Karpas-422 (cell line): ENCODE measurements around the gene SYNPR. TPM values are rescaled to one million over a fixed set of nuclear protein-coding genes. Genes with fewer than 3 reads are reported as not detected.
"Not testable (repeated sequence)": the region's sequence is repeated elsewhere in the genome, so short reads cannot be mapped to it uniquely, and the experiment has no call there.

Experiments used
- DNase-seq: peaks from one replicate; pipeline ENCODE4 v3.0.0-alpha.2; 2015
- H2AFZ ChIP-seq: fragments of 200-600 bp; sonication (generic); 2 replicates; pipeline ENCODE4 v1.6.1; 2014; ENCODE audit warnings: antibody characterized with exemption, low read length, mixed read lengths
- H3K27ac ChIP-seq: fragments of 200-600 bp; sonication (generic); 2 replicates; pipeline ENCODE4 v1.5.1; 2014; ENCODE audit warnings: mild to moderate bottlenecking, low read length, moderate library complexity
- H3K27me3 ChIP-seq: fragments of 200-600 bp; sonication (generic); 2 replicates; pipeline ENCODE4 v1.6.1; 2014; ENCODE audit warnings: low read length, mixed read lengths
- H3K36me3 ChIP-seq: fragments of 200-600 bp; sonication (generic); 2 replicates; pipeline ENCODE4 v1.6.1; 2014; ENCODE audit warnings: low read length, mixed read lengths; ENCODE audit not compliant: insufficient read depth
- H3K4me1 ChIP-seq: fragments of 200-600 bp; sonication (generic); 2 replicates; pipeline ENCODE4 v1.6.1; 2014; ENCODE audit warnings: mild to moderate bottlenecking, low read length, mixed read lengths
- H3K4me2 ChIP-seq: fragments of 200-600 bp; sonication (generic); 2 replicates; pipeline ENCODE4 v1.6.1; 2014; ENCODE audit warnings: low read length, low read depth, mild to moderate bottlenecking; ENCODE audit not compliant: poor library complexity, severe bottlenecking
- H3K4me3 ChIP-seq: fragments of 200-600 bp; sonication (generic); 2 replicates; pipeline ENCODE4 v1.5.1; 2014; ENCODE audit warnings: mild to moderate bottlenecking, antibody characterized with exemption, low read length, mixed read lengths
- H3K79me2 ChIP-seq: fragments of 200-600 bp; sonication (generic); 2 replicates; pipeline ENCODE4 v1.6.1; 2014; ENCODE audit warnings: mild to moderate bottlenecking, low read length, mixed read lengths
- H3K9ac ChIP-seq: fragments of 200-600 bp; sonication (generic); 2 replicates; pipeline ENCODE4 v1.6.0; 2014; ENCODE audit warnings: low read length
- H3K9me2 ChIP-seq: fragments of 200-600 bp; sonication (generic), shearing (Covaris generic); replicated peaks from 2 replicates; pipeline ENCODE4 v1.6.0; 2014; ENCODE audit warnings: mild to moderate bottlenecking, low read length, moderate library complexity; ENCODE audit not compliant: insufficient read depth
- H3K9me3 ChIP-seq: fragments of 300-700, 200-600 bp; sonication (generic); 2 replicates; pipeline ENCODE4 v1.6.1; 2014; ENCODE audit warnings: low read length, mixed read lengths
- H4K20me1 ChIP-seq: fragments of 200-600 bp; sonication (generic); 2 replicates; pipeline ENCODE4 v1.6.1; 2014; ENCODE audit warnings: mild to moderate bottlenecking, antibody characterized with exemption, low read length, low read depth; ENCODE audit not compliant: insufficient read depth
- total RNA-seq: library from RNA; depleted of rRNA; stranded (reverse); fragments of >200 nt; shearing (Covaris generic); gene quantifications from 2 replicates; pipeline ENCODE4 v1.2.3, GENCODE V29; 2014; ENCODE audit warnings: low replicate concordance

SYNPR gene
- total RNA-seq, 1 experiment from 2014 or later: not detected

- DNase-seq: no peak
- Histone ChIP-seq H3K4me2 (no peak overlapping the region), H4K20me1 (no peaks in the 10 kb centered on the region), H3K27ac (no peak overlapping the region), H3K9me2 (no peaks in the 10 kb centered on the region), H2AFZ (no peak overlapping the region), H3K9ac (no peak overlapping the region), H3K9me3 (no peaks in the 10 kb centered on the region), H3K4me1 (no peaks in the 10 kb centered on the region), H3K79me2 (no peaks in the 10 kb centered on the region), H3K27me3 (no peaks in the 10 kb centered on the region), H3K4me3 (no peak overlapping the region), H3K36me3 (no peaks in the 10 kb centered on the region)
Observed at GRCh38 chr3:63245726-63246241, 32.3 kb upstream of the SYNPR start.

GRCh38 chr3:63248015-63248414 lies 30.1 kb upstream of the SYNPR start:
- Histone ChIP-seq H2AFZ (no peak overlapping the region), H3K27ac (no peak overlapping the region), H3K79me2 (no peaks in the 10 kb centered on the region), H3K36me3 (no peaks in the 10 kb centered on the region), H3K4me1 (no peaks in the 10 kb centered on the region), H4K20me1 (no peaks in the 10 kb centered on the region), H3K4me2 (no peak overlapping the region), H3K9me2 (no peaks in the 10 kb centered on the region), H3K4me3 (no peak overlapping the region), H3K27me3 (no peaks in the 10 kb centered on the region), H3K9ac (no peak overlapping the region), H3K9me3 (no peaks in the 10 kb centered on the region)
- DNase-seq: no peak

GRCh38 chr3:63251499-63251898 lies 26.6 kb upstream of the SYNPR start:
- H2AFZ ChIP-seq: no peak overlapping the region
- DNase-seq: no peak
- no peaks in the 10 kb centered on the region for H4K20me1 ChIP-seq
- H3K4me1 ChIP-seq: no peaks in the 10 kb centered on the region
- H3K9me3 ChIP-seq: no peaks in the 10 kb centered on the region
- H3K9ac ChIP-seq: no peak overlapping the region
- H3K27ac ChIP-seq: no peak overlapping the region
- H3K27me3 ChIP-seq: no peaks in the 10 kb centered on the region
- H3K4me2 ChIP-seq: no peak overlapping the region
- H3K36me3 ChIP-seq: no peaks in the 10 kb centered on the region
- no peak overlapping the region for H3K4me3 ChIP-seq
- H3K9me2 ChIP-seq: no peaks in the 10 kb centered on the region
- H3K79me2 ChIP-seq: no peaks in the 10 kb centered on the region

GRCh38 chr3:63255819-63256218 lies 22.3 kb upstream of the SYNPR start:
- H3K9me3 ChIP-seq, H3K4me2 ChIP-seq, H3K4me1 ChIP-seq, H3K79me2 ChIP-seq, H3K36me3 ChIP-seq, H3K9ac ChIP-seq, DNase-seq, H2AFZ ChIP-seq, H4K20me1 ChIP-seq, H3K27ac ChIP-seq, H3K4me3 ChIP-seq, H3K27me3 ChIP-seq, H3K9me2 ChIP-seq: not testable (repeated sequence)

- H3K4me3 ChIP-seq: no peak overlapping the region
- no peaks in the 10 kb centered on the region for H3K36me3 ChIP-seq
- no peak overlapping the region for H3K9ac ChIP-seq
- no peaks in the 10 kb centered on the region for H3K9me2 ChIP-seq
- no peaks in the 10 kb centered on the region for H3K79me2 ChIP-seq
- no peak overlapping the region for H3K27ac ChIP-seq
- no peak overlapping the region for H3K4me2 ChIP-seq
- no peaks in the 10 kb centered on the region for H3K27me3 ChIP-seq
- H2AFZ ChIP-seq: no peak overlapping the region
- H4K20me1 ChIP-seq: no peaks in the 10 kb centered on the region
- no peaks in the 10 kb centered on the region for H3K9me3 ChIP-seq
- no peak for DNase-seq
- no peaks in the 10 kb centered on the region for H3K4me1 ChIP-seq
Observed at GRCh38 chr3:63264716-63265115, 13.4 kb upstream of the SYNPR start.

- Histone ChIP-seq H4K20me1 (no peaks in the 10 kb centered on the region), H3K4me3 (no peak overlapping the region), H3K4me1 (no peaks in the 10 kb centered on the region), H3K27me3 (no peaks in the 10 kb centered on the region), H2AFZ (no peak overlapping the region), H3K4me2 (no peak overlapping the region), H3K79me2 (no peaks in the 10 kb centered on the region), H3K9me2 (no peaks in the 10 kb centered on the region), H3K9ac (no peak overlapping the region), H3K9me3 (no peaks in the 10 kb centered on the region), H3K36me3 (no peaks in the 10 kb centered on the region), H3K27ac (no peak overlapping the region)
- no peak for DNase-seq
Observed at GRCh38 chr3:63274359-63274758, 3.7 kb upstream of the SYNPR start.

- Histone ChIP-seq H3K36me3 (no peaks in the 10 kb centered on the region), H4K20me1 (no peaks in the 10 kb centered on the region), H3K4me3 (no peak overlapping the region), H3K27ac (no peak overlapping the region), H3K9me3 (no peaks in the 10 kb centered on the region), H3K27me3 (no peaks in the 10 kb centered on the region), H3K4me2 (no peak overlapping the region), H3K9me2 (no peaks in the 10 kb centered on the region), H3K79me2 (no peaks in the 10 kb centered on the region), H3K9ac (no peak overlapping the region), H2AFZ (no peak overlapping the region), H3K4me1 (no peaks in the 10 kb centered on the region)
- no peak for DNase-seq
Observed at GRCh38 chr3:63279005-63279841, 1.1 kb downstream of the SYNPR start.

- H3K4me1 ChIP-seq: no peaks in the 10 kb centered on the region
- no peak overlapping the region for H3K4me2 ChIP-seq
- H4K20me1 ChIP-seq: no peaks in the 10 kb centered on the region
- H3K4me3 ChIP-seq: no peak overlapping the region
- H3K9ac ChIP-seq: no peak overlapping the region
- no peak overlapping the region for H3K27ac ChIP-seq
- H2AFZ ChIP-seq: no peak overlapping the region
- no peaks in the 10 kb centered on the region for H3K79me2 ChIP-seq
- H3K9me2 ChIP-seq: no peaks in the 10 kb centered on the region
- H3K36me3 ChIP-seq: no peaks in the 10 kb centered on the region
- no peaks in the 10 kb centered on the region for H3K9me3 ChIP-seq
- no peaks in the 10 kb centered on the region for H3K27me3 ChIP-seq
- no peak for DNase-seq
Observed at GRCh38 chr3:63287610-63288009, 9.5 kb downstream of the SYNPR start.
